SU-DHL-6 (cell line): Measurements from ENCODE around the gene CTNND2.

Source experiments
- CTCF ChIP-seq: fragments of 200-600 bp; sonication (generic); IDR thresholded peaks from one replicate; pipeline ENCODE4 v1.5.1; 2017; ENCODE audit warnings: antibody characterized with exemption, mild to moderate bottlenecking, low read length, moderate library complexity; ENCODE audit not compliant: insufficient read depth, poor library complexity, severe bottlenecking
- EZH2phosphoT487 ChIP-seq: fragments of 200-600 bp; sonication (generic), shearing (Covaris generic); conservative IDR thresholded peaks from 2 replicates; pipeline ENCODE4 v1.6.1; 2018; ENCODE audit warnings: mild to moderate bottlenecking, antibody characterized with exemption, low read length, moderate library complexity, mixed read lengths

GRCh38 chr5:11602298-11602697 is 301.9 kb downstream of the CTNND2 start:
- no peak for TF ChIP-seq CTCF
- no peak for TF ChIP-seq EZH2phosphoT487
